Right lobe of liver (tissue), 6 donors: ENCODE measurements around the gene CD9. TPM values are rescaled to one million over a fixed set of nuclear protein-coding genes. Genes with fewer than 3 reads are reported as not detected.

Experiments used
- ATAC-seq, 4 donors: fragments of 200-7000 bp; cut with Tn5 transposase; one replicate each; pipeline ENCODE4 v1.9.1; 2020; ENCODE audit warnings: mild to moderate bottlenecking in 4 of 4, moderate library complexity in 4 of 4
- DNase-seq, 3 donors: peaks; one replicate each; pipeline ENCODE4 v3.0.0-alpha.2; 2020
- H3K27ac ChIP-seq, 3 donors: fragments of 200-600 bp; one replicate each; pipeline ENCODE4 v1.8.0; 2022
- H3K27me3 ChIP-seq, 2 donors: fragments of 200-600 bp; one replicate each; pipeline ENCODE4 v1.8.0; 2022
- H3K36me3 ChIP-seq, 4 donors: fragments of 200-600 bp; sonication (generic) in 1 of 4; one replicate each; pipeline versions ENCODE4 v1.5.1 to v1.8.0; 2017 to 2022; ENCODE audit warnings: control low read depth in 1 of 4
- H3K4me1 ChIP-seq, 4 donors: fragments of 200-600 bp; sonication (generic) in 1 of 4; one replicate each; pipeline versions ENCODE4 v1.5.1 to v1.8.0; 2017 to 2022; ENCODE audit warnings: control low read depth in 1 of 4
- H3K4me3 ChIP-seq, 3 donors: fragments of 200-600 bp; one replicate each; pipeline ENCODE4 v1.8.0; 2022
- H3K9me3 ChIP-seq, 4 donors: fragments of 200-600 bp; sonication (generic) in 1 of 4; one replicate each; pipeline versions ENCODE4 v1.5.1 to v1.8.0; 2017 to 2022; ENCODE audit warnings: control low read depth in 1 of 4
- POLR2A ChIP-seq: fragments of 450-650 bp; IDR thresholded peaks from one replicate; pipeline ENCODE4 v1.6.1; 2017; ENCODE audit warnings: antibody characterized with exemption, mild to moderate bottlenecking
- WGBS: methylation state at CpG from one replicate; pipeline ENCODE4 v1.1.6; 2018; ENCODE audit warnings: low coverage, low lambda C conversion rate; ENCODE audit not compliant: insufficient coverage; ENCODE audit errors: missing lambda C conversion rate; 5-methylcytosine and 5-hydroxymethylcytosine counted together
- intact Hi-C, 2 donors: fragments of 100-400 bp; cut with DNase I; formaldehyde crosslinking; loops; one replicate each; pipeline versions ENCODE4 v1.11.2 to v1.14.1; 2022
- total RNA-seq, 6 experiments: library from RNA; depleted of rRNA in 2 of 6; stranded (reverse); fragments of >200 nt in 2 of 6; fragmentation: NEBNext Ultra II Directional in 3 of 6; extraction: Animal tissue kit (Norgen Biotek cat#: 25700) in 3 of 6; gene quantifications; one replicate each; pipeline versions ENCODE4 v1.1.0 to v1.2.4, GENCODE V29; 2016 to 2023
- TF ChIP-seq, protein P1 (sequence below), 4 donors: fragments of 200-600 bp in 3 of 4; fragments of 450-650 bp in 1 of 4; IDR thresholded peaks; one replicate each; pipeline versions ENCODE4 v1.5.1 to v1.8.0; 2016 to 2022; ENCODE audit warnings: antibody characterized with exemption in 4 of 4, mild to moderate bottlenecking in 2 of 4
- donor health status: DM: no; HTN: yes; CAD: no.
- donor health status: DM: no; HTN: no; CAD: no.
- donor health status: DM: no; HTN: no; CAD: no.
- donor health status: DM: no; HTN: yes; CAD: no.
- donor health status: DM: no; HTN: yes; CAD: no.

CD9 gene
- total RNA-seq, 6 experiments from 2014 or later = 17.2 to 65.7 (median 34.2) TPM

DNA sequence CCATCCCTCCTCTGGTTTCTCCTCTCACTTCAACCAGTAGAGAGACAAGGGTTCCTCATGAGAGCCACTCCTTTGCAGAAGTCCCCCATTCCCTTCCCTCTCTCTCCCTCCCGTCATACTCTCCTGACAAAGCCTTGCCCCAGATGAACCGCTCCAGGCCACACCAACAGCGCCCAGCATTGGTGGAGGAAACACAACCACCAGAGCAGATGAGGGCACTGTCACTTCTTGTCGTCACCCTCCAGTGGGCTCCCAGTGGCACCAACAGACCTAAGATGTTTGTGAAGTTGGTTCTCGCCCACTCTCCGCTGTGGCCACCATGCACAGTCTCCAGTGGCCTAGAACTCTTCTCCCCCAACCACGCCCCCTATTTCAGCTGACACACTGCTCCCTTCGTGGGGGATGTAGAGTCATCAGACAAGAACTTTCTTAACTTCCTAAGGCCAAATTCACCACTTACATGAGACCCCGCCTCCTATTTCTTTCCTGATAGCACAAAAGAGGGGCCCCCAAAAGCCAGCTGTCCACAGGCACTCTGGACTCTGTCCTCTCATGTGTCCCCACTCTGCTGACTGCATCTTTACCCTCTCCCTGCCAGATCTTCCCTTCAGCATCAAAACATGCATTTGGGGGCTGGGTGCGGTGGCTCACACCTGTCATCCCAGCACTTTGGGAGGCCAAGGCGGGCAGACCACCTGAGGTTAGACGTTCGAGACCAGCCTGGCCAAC, 81.0 kb downstream of the CD9 start:
- ATAC-seq (no peak), DNase-seq (peak in 1 of 3 donors; percentile 30)
- intact Hi-C loops = loop anchor here (5.0 kb wide), 1 partner anchor 214 kb away; no protein-coding TSS in a partner anchor

DNA sequence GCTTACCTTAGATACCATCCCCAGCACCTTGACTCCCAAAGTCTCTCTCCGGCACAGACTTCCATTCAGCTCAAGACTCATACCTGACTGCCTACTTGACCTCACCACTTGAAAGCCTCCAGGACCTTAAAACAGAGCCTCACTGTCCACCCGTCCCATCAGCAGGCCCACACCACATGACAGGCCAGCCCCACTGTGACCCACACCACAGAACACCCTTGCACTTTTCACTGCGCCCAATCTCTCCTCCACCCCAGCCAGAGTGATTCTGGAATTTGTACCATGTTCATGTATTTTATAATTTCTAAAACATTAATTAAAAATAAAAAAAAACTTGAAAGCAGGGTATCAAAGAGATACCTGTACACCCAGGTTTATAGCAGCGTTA, 82.2 kb downstream of the CD9 start:
- WGBS = 97% methylated on average over 3 of the region's 4 CpGs
- intact Hi-C loops = loop anchor here (5.0 kb wide), 1 partner anchor 215 kb away; no protein-coding TSS in a partner anchor

More for the DNA sequence above, 81.0 kb downstream of the CD9 start:
- no peaks in the 10 kb centered on the region for H3K9me3 ChIP-seq
- H3K36me3 ChIP-seq = no peaks in the 10 kb centered on the region
- H3K4me1 ChIP-seq = peaks cover 0 to 28% (median 8%) of the 10 kb centered on the region in 4 donors
- no peak overlapping the region for H3K27ac ChIP-seq
- WGBS = 92% methylated on average over 8 of the region's 13 CpGs
- H3K27me3 ChIP-seq = no peaks in the 10 kb centered on the region
- H3K4me3 ChIP-seq = no peak overlapping the region
- TF ChIP-seq, protein P1, sequence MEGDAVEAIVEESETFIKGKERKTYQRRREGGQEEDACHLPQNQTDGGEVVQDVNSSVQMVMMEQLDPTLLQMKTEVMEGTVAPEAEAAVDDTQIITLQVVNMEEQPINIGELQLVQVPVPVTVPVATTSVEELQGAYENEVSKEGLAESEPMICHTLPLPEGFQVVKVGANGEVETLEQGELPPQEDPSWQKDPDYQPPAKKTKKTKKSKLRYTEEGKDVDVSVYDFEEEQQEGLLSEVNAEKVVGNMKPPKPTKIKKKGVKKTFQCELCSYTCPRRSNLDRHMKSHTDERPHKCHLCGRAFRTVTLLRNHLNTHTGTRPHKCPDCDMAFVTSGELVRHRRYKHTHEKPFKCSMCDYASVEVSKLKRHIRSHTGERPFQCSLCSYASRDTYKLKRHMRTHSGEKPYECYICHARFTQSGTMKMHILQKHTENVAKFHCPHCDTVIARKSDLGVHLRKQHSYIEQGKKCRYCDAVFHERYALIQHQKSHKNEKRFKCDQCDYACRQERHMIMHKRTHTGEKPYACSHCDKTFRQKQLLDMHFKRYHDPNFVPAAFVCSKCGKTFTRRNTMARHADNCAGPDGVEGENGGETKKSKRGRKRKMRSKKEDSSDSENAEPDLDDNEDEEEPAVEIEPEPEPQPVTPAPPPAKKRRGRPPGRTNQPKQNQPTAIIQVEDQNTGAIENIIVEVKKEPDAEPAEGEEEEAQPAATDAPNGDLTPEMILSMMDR (IDR thresholded peaks at IDR 0.05) = no peak
- no peak for TF ChIP-seq POLR2A

DNA sequence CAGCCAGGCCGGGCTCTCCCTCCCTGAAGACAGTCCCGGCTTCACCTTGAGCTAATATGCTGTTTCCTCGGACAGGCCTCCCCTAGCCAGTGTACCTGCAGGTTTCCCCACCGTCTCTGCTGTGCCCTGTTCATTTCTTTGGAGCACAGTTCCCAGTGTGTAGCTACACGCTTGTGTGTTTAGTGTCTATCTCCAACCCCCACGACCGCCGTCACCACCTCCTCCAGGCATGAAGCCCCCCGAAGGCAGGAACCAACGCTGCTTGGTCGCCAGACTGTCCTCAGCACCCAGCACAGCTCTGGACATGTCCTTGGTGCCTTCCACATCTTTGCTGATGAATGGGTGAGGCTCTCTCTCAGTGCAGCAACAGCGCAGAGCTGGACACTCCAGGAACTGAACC, 84.1 kb downstream of the CD9 start:
- no peak for TF ChIP-seq POLR2A
- TF ChIP-seq, protein P1 (IDR thresholded peaks at IDR 0.05) = no peak
- DNase-seq = peak in 1 of 3 donors; percentile 39
- no peak for ATAC-seq

More for the DNA sequence above, 82.2 kb downstream of the CD9 start:
- TF ChIP-seq, protein P1 (IDR thresholded peaks at IDR 0.05) = no peak
- no peak for TF ChIP-seq POLR2A
- H3K4me1 ChIP-seq = peaks cover 0 to 22% (median 8%) of the 10 kb centered on the region in 4 donors
- H3K27ac ChIP-seq = no peak overlapping the region
- no peak for ATAC-seq
- H3K27me3 ChIP-seq = no peaks in the 10 kb centered on the region
- no peak overlapping the region for H3K4me3 ChIP-seq
- no peaks in the 10 kb centered on the region for H3K36me3 ChIP-seq
- H3K9me3 ChIP-seq = no peaks in the 10 kb centered on the region
- DNase-seq = peak in 1 of 3 donors; percentile 5

DNA sequence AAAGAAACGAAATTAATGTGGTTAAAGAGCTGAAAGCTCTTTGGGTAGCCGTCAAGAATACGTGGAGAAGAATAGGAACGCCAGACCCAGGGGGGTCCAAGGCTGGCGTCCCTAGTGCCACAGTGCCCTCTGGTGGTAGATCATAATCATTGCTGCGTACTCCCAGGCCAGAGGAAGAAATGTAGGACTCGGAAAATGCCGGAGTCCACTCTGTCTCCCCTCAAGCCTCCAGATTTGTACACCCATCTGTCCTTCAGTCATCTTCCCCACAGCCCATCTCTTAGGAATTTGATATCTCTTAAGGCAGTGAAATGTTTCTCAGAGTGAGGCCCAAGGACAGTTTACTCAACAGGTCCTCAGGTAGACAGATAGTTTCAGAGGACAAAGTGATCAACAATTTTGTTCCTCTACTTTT, 84.9 kb downstream of the CD9 start:
- intact Hi-C loops = no loop called here
- Histone ChIP-seq H3K36me3 (no peaks in the 10 kb centered on the region), H3K27ac (no peak overlapping the region), H3K4me3 (no peak overlapping the region), H3K9me3 (no peaks in the 10 kb centered on the region), H3K4me1 (peaks cover 0 to 4% (median 2%) of the 10 kb centered on the region in 4 donors), H3K27me3 (no peaks in the 10 kb centered on the region)
- peak; percentile 45 to 66 (median 54) for DNase-seq
- WGBS = 0% methylated on average over 8 of the region's 8 CpGs
- TF ChIP-seq POLR2A = no peak
- TF ChIP-seq, protein P1 (IDR thresholded peaks at IDR 0.05) = peak; percentile 85 to 97 (median 94)
- ATAC-seq = peak; percentile 82 to 94 (median 89)

More for the DNA sequence above, 84.1 kb downstream of the CD9 start:
- intact Hi-C loops = loop anchor here (5.0 kb wide), 1 partner anchor 217 kb away; no protein-coding TSS in a partner anchor
- no peak overlapping the region for H3K4me3 ChIP-seq
- no peaks in the 10 kb centered on the region for H3K9me3 ChIP-seq
- H3K27me3 ChIP-seq = no peaks in the 10 kb centered on the region
- 73% methylated on average over 7 of the region's 12 CpGs for WGBS
- no peaks in the 10 kb centered on the region for H3K36me3 ChIP-seq
- no peak overlapping the region for H3K27ac ChIP-seq
- peaks cover 0 to 12% (median 5%) of the 10 kb centered on the region in 4 donors for H3K4me1 ChIP-seq
